RCC 7860 (cell line): ENCODE measurements around the gene CCDC137.

ENCODE experiments used
- DNase-seq: peaks from one replicate; pipeline ENCODE4 v3.0.0-alpha.2; 2015; ENCODE audit warnings: low spot score
- FAIRE-seq: peaks from 2 replicates; lab custom pipeline; 2012; peaks lifted over from hg19 to GRCh38; lab: Jason Lieb, UNC

CCDC137 gene

DNA sequence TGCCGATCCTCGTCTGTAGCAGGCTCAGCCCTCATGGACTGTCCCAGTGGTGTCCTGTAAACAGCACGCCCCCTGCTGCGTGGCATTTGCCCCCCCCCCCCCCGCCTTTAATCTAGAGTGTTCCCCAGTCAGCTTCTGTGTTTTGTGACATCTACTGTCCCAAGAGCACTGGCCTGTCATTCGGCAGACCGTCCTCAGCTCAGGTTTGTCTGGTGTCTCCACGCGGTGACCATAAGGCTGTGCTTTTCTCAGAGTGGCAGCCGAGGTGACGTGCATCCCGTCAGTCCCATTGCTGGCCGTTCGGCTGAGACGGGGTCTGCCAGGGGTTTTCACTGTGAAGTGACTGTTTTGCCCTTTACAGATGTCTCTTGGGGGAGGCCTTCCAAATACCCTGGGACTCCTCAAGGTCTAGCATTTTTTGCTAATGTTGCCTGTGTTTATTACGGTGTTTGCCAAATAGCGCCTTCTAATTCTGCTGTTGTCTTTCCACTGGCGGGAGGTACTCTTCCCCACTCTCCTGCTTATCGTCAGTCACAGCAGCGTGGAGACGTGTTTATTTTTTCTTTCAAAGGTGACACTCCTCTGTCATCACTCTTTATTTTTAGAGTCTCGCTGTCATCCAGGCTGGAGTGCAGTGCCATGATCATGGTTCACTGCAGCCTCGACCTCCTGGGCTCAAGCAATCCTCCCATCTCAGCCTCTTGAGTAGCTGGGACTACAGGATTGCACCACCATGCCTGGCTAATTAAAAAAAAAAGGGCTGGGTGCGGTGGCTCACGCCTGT is 30.9 kb downstream of the CCDC137 start:
- no peak for FAIRE-seq
- no peak for DNase-seq

DNA sequence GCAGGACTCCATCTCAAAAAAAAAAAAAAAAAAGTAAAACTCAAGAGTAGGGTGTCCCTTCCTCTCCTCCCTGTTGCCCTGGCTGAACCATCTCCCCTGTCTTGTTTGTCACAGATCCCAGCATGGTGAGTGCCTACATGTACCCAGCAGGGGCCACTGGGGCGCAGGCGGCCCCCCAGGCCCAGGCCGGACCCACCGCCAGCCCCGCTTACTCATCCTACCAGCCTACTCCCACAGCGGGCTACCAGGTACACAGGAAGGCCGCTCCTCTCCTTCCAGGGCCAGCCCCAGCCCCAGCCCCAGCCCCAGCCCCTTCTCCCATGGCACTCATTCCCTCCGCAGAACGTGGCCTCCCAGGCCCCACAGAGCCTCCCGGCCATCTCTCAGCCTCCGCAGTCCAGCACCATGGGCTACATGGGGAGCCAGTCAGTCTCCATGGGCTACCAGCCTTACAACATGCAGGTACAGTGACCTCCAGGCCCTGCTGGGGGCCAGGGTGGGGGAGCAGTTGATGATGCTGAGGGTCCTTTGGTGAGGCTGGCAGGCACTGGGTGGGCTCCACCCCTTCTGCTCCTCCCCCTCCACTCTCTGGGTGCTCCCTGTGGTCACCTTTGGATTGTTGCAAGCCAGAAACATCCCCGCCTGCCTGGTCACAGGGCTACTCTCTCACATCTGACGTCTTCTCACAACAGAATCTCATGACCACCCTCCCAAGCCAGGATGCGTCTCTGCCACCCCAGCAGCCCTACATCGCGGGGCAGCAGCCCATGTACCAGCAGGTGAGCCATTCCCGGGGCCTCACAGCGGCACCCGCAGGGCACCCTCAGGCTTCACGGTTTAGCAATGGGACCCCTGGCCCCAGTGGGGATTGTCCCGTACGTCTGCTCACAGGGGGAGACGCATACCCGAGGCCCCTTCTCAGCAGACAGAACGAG is 34.1 kb downstream of the CCDC137 start:
- no peak for FAIRE-seq
- DNase-seq = no peak

DNA sequence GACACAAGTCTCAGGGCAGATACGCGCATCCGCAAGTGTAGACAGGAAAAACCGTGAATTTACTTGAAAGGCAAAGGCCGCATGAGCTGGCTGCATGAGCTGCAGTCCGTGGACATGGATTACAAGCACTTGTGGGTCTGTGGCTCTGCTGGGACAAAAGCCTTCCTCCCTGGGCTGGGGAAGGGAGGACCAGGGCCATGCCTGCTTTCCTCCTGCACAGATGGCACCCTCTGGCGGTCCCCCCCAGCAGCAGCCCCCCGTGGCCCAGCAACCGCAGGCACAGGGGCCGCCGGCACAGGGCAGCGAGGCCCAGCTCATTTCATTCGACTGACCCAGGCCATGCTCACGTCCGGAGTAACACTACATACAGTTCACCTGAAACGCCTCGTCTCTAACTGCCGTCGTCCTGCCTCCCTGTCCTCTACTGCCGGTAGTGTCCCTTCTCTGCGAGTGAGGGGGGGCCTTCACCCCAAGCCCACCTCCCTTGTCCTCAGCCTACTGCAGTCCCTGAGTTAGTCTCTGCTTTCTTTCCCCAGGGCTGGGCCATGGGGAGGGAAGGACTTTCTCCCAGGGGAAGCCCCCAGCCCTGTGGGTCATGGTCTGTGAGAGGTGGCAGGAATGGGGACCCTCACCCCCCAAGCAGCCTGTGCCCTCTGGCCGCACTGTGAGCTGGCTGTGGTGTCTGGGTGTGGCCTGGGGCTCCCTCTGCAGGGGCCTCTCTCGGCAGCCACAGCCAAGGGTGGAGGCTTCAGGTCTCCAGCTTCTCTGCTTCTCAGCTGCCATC is 34.9 kb downstream of the CCDC137 start:
- no peak for DNase-seq
- FAIRE-seq = no peak

DNA sequence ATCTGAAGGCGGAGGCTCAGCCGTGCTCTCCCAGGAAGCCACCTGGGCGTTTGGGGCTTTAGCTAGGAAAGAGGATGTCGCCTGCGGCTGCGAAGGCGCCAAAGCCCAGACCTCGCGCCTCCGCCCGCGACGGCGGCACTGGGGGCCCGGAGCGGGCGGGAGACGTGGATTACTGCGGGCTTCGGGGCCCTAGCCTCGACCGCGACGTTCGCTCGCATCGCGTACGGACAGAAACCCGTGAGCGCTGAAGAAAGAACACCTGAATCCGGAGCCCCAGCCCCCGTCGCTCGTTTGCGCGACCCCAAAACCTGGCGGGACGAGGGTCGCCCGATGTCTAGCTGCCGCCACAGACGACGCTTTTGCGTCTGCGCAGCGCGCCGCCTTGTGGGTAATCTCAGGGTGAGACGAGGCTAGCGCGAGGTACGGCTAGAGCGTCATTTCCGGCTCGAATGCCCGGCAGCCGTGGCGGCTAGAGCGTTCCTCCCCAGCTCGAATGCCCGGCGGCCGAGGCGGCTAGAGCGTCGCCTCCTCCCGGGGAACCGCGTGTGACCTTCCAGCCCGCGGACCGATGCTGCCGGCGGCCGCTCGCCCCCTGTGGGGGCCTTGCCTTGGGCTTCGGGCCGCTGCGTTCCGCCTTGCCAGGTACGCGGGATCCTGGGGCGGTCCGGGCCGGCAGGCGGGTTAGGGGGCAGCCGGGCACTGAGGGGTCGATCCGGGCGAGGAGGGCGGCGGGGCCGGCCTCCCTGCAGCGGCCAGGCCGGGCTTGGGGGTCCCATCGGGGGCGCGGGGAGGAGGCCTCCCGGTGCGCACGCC is 36.6 kb downstream of the CCDC137 start, which contains the start of gene MRPL12:
Gene MRPL12 (plus strand): TSS at position 434 of the 813 bp plus-strand sequence. CDS start 135 bp downstream, at position 569.
- FAIRE-seq (no peak), DNase-seq (peak; percentile 84)

DNA sequence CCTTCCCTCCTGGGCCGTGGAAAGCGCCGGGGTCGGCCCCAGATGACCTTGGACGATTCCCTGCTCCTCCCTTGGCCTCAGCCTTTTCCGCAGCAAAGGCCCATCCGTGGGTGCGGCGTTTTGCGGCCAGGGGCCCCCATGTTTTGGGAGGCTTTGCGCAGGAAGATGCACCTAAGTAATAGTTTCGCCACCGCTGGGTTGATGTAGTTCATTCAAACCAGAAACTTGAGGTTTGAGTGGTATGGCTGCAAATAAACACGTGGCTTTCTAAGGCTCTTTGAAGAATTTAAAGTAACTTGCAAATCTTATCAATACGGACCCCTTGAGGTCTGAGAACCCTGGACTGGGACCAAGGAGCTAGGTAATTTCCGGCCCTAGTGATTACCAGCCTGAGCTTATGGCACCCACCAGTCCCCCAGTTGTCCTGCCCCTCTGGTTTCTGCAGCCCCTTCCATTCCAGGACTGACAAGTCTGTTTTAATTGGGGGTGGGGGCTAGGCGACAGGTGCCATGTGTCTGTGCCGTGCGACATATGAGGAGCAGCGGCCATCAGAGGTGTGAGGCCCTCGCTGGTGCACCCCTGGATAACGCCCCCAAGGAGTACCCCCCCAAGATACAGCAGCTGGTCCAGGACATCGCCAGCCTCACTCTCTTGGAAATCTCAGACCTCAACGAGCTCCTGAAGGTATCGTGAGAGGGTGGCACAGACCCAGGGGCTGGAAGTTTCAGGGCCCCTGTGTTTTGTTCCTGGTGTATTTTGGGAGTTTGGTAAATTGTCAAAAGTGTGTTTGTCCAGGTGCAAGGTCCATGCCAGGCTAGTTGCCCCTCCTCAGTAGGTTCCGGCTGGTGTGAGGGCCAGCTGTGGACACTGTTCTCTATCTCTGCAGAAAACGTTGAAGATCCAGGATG is 37.5 kb downstream of the CCDC137 start:
- no peak for DNase-seq

DNA sequence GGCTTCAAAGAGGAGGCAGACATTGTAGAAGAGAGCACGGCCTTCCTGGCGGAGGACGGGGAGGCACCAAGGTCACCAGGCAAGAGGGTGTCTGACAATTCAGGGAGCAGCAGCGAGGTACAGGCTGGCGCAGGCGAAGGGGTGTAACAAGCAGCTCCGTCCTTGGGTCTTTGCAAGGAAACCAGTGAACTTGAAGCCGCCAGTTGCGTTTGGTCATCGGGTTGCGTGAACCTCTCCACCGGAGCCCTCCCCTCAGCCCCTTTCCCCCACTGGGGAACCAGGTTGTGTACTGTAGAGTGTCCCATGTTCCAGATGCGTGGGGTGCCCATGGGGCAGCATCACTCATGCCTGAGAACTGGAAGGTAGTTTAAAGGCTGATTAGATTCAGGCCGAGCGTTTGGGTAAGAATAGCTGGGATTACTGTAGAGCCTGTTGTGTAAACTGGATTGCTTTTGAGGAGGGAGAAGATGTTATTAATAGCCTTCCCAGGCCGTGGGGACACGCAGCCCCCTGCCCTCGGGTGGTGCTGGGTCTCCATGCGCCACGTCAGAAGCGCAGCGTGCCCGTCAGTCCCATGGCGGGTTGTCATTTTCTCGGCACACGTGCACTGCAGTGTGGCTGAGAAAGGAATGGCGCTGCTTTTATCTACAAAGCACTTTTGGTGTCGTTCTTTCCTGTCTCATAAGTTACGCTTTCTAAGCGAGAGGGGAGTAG is 39.1 kb downstream of the CCDC137 start:
- DNase-seq (no peak), FAIRE-seq (no peak)

More for the DNA sequence above, 37.5 kb downstream of the CCDC137 start:
- FAIRE-seq = no peak

DNA sequence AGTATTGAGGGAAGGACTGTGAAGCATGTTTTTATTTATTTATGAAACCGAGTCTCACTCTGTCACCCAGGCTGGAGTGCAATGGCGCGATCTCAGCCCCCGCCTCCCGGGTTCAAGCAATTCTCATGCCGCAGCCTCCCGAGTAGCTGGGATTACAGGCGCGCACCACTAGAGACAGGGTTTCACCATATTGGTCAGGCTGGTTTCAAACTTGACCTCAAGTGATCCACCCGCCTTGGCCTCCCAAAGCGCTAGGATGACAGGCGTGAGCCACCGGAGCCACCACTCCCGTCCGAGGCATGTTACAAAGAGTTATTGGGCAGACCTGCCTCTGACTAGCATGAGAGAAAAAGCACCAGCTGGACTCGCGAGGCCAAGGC is 39.7 kb downstream of the CCDC137 start:
- FAIRE-seq (no peak), DNase-seq (no peak)

DNA sequence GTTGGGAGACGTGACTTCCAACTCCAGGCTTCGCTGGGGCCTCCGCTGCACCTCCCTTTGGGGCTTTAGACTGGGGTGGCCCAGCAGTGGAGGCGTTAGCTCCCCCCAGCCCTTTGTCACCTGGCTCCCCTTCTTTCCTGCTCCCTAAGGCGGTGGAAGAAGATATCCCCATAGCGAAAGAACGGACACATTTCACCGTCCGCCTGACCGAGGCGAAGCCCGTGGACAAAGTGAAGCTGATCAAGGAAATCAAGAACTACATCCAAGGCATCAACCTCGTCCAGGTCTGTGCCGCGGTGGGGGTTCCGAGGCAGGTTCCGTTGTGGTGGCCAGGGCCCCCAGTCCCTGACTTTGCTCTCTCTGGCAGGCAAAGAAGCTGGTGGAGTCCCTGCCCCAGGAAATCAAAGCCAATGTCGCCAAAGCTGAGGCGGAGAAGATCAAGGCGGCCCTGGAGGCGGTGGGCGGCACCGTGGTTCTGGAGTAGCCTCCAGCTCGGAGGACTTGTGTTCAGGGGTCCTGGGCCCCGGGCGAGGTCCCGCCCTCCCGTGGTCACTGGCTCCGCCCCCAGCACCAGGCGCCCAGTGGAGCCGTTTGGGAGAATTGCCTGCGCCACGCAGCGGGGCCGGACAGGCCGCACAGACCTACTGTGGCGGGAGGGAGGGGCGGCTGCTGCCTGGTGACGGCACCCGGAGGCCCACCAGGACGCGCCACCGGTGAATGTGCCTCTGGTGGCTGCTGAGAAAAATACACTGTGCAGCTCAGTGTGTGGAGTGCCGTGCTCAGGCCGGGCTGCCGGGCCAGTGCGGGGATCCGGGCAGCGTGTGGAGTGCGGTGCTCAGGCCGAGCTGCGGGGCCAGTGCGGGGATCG is 40.5 kb downstream of the CCDC137 start:
- DNase-seq (no peak), FAIRE-seq (no peak)

DNA sequence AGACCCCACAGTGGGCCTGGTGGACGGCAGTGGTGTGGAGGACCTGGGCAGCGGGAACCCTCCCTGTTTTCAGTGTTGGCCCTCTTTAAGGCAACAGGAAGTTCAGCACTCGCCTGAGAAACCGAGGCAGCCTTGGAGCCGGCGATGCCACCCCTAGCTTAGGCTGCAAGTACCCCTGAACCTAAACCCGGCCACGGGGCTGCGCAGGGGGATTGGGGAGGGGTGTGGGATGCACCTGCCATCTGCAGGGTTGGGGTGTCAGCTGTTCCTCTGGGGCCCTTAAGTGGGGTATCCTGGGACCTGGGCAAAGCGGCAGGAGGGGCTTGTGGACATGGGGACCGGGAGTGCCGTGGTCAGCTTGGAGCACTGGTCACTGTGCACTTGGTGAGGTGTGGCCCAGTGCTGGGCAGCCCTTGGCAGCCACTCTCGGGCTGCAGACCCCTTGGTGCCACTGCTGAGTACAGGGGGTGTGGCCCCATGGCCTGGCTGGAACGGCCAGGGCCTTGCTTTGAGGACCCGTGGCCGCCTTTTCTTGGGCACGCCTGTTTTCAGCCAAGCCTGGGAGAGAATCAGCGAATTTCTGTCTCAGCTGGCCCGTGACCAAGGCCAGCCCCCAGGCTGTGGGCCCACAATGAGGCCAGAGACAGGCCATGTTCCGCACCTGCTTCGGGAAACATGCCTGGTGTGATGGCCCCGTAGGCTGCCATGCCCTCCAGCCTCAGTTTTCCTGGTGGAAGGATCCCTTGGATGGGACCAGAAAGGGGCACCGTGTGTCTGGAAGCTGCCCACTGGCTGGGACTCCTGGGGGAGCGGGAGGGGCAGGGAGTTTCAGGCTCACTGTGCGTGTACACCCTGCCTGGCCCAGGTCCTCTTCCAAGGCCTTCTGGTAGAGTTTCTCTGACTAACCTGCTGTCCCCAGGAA is 41.4 kb downstream of the CCDC137 start:
- FAIRE-seq (no peak), DNase-seq (no peak)

DNA sequence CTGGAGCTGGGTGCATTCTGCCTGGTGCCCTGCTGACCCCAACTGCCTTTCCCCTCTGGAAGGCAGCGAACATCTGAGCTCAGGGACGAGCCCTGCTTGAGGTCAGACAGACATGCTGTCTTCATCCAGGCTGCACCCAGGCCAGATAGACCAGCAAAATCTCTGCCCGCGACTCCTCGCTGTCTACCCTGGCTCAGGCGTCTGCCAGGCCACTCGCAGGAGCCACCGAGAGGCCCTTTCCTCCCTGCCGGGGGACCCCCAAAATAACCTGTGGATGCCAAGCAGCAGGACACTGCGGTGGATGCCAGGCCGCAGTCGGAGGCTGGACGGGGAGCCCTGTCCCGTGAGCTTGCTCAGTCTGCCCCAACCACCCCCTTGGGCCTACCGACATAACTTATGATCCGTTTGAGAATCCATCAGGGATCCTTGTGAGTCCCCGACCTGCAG is 42.2 kb downstream of the CCDC137 start:
- no peak for DNase-seq
- no peak for FAIRE-seq

DNA sequence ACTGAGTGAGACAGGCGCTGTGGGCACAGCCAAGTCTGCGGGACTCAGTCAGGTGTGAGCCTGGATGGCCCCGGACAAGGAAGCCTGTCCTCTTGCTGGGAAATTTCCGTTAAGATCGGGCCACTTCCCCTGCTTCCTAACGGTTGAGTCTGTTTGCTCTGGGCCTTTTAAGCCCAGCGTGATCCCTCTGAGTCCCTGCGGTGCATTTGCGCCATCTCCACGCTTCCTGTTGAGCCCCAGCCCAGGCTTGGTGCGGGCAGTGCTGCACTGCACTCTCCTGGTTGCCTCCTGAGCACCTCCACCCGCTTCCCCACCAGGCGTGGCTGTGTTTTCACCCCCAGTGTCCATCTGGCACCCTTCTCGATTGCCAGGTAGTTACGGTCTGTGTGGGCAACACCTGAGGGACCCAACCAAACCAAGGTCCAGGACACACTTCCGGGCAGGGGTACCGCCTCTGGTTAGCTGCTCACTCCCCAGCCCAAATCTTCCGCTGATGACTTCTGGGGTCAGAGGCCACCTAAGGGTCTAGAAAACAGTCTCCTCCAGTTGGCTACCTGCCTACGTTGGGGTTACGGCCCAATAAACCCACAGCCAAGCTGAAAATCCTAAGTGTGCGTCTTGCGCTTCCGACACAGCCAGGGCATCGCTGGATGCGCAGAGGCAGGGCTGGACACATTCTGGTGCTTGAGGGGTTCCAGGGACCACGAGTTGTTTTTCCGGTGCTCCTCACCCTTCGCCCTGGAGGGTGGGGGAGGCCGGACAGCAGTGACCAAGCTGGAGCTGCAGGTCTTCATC is 44.2 kb downstream of the CCDC137 start:
- FAIRE-seq (no peak), DNase-seq (no peak)

DNA sequence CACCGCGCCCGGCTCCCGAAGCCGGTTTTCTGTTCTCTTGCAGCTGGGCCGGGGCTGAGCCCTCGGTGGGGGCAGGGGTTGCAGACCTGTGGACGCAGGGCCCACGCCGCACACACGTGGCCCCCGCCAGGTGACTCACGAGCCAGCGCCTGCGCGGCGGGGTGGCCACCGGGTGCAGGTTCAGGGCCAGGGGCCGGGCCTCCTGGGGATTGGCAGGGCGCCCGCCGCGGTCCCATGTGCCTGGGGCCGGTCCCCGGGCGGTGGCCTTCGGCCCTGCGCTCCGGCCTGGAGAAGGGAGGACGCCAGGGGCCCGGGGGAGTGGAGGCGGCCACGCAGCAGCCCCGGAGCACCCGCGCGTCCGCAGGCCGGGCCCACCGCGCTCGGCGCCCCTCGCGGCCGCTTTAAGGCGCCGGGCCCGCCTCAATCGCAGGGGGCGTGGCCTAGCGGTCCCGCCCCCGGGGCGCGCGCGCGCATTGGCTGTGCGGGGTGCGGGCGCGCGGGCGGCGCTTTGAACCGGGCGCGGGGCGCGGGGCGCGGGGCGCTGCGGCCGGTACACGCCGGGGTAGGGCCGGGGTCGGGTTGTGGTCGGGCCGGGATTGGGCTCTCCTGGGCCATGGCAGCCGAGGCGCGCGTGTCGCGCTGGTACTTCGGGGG is 45.4 kb downstream of the CCDC137 start, which contains the start of gene SLC25A10:
Gene SLC25A10 (plus strand): TSS at position 471 of the 654 bp plus-strand sequence. CDS start 143 bp downstream, at position 614.
- DNase-seq = peak; percentile 92
- no peak for FAIRE-seq

DNA sequence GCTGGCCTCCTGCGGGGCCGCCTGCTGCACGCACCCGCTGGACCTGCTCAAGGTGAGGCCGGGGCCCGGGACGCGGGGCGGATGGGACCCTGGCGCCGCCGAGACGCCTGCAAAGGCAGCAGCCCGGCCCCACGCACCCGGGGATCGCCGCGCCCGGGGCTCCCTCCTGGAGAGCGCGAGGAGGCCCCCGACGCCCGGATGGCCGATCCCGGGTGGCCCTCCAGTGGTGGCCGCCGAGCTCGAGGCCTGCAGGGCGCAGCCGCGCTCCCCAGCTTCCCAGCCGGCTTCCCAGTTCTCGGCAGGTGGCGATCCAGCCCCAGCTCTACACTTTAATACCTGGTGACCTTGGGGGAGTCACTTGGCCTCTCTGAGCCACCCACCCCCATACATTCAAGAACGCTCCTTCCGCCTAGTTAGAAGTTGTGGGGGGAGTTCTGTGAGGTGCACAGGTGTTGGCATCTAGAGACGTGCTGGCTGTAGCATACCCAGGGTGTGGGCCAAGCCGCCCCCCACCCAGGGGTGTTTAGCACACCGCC is 46.0 kb downstream of the CCDC137 start:
- DNase-seq (peak; percentile 9), FAIRE-seq (no peak)

DNA sequence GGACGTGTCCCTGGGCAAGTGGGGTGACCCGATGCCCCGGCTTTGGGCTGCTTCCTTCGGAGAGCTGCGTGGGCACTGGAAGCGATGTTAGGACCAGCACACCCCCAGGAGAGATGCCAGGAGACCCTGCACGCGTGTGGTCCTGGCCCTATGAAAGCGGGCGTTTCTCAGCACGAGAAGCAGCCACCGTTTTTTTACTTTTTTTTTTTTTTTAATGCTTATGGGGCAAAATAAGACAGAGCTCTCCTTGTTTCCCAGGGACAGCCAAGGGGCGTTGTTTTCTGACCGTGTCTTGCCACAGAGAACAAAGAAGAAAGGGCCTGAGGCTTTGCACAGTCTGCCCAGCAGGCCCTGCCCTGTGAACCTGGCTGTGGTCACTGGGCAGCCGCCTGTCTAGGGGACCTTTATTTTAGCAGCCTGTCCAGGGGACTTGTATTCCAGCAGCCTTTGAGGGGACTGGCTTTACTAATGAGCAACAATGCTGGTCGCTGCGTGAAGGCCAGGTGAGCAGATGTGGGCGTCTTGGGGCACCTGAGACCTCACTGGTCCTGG is 46.5 kb downstream of the CCDC137 start:
- peak; percentile 22 for DNase-seq

More for the DNA sequence above, 46.5 kb downstream of the CCDC137 start:
- no peak for FAIRE-seq
